Hepatocyte (in vitro differentiated cells): Measurements from ENCODE around the gene HTN1. TPM values are rescaled to one million over a fixed set of nuclear protein-coding genes. Genes with fewer than 3 reads are reported as not detected.

Source experiments
- DNase-seq: peaks from one replicate; pipeline ENCODE4 v3.0.0-alpha.2; 2016; ENCODE audit warnings: low spot score
- H2AFZ ChIP-seq: fragments of 200-600 bp; sonication (generic); 2 replicates; pipeline ENCODE4 v1.6.0; 2016; ENCODE audit warnings: antibody characterized with exemption, mild to moderate bottlenecking
- H3K27ac ChIP-seq: fragments of 200-600 bp; sonication (generic); 2 replicates; pipeline ENCODE4 v1.5.1; 2016; ENCODE audit warnings: mild to moderate bottlenecking
- H3K27me3 ChIP-seq: fragments of 200-600 bp; sonication (generic); 2 replicates; pipeline ENCODE4 v1.6.1; 2016
- H3K36me3 ChIP-seq: fragments of 200-600 bp; sonication (generic); replicated peaks from 2 replicates; pipeline ENCODE4 v1.5.1; 2016; ENCODE audit warnings: low read depth; ENCODE audit not compliant: insufficient read depth
- H3K4me1 ChIP-seq: fragments of 200-600 bp; sonication (generic); 2 replicates; pipeline ENCODE4 v1.5.1; 2016; ENCODE audit warnings: mild to moderate bottlenecking, moderate library complexity; ENCODE audit not compliant: insufficient read depth
- H3K4me2 ChIP-seq: fragments of 200-600 bp; sonication (generic); 2 replicates; pipeline ENCODE4 v1.6.0; 2016
- H3K4me3 ChIP-seq: fragments of 200-600 bp; sonication (generic); 2 replicates; pipeline ENCODE4 v1.5.1; 2016; ENCODE audit warnings: mild to moderate bottlenecking
- H3K79me2 ChIP-seq: fragments of 200-600 bp; sonication (generic); 2 replicates; pipeline ENCODE4 v1.6.0; 2017; ENCODE audit warnings: mild to moderate bottlenecking
- H3K9me2 ChIP-seq: fragments of 200-600 bp; sonication (generic); replicated peaks from 2 replicates; pipeline ENCODE4 v1.6.0; 2017; ENCODE audit warnings: mild to moderate bottlenecking; ENCODE audit not compliant: insufficient read depth
- H3K9me3 ChIP-seq: fragments of 200-600 bp; sonication (generic); 2 replicates; pipeline ENCODE4 v1.5.1; 2016; ENCODE audit warnings: low read depth, mild to moderate bottlenecking
- H4K20me1 ChIP-seq: fragments of 200-600 bp; sonication (generic); 2 replicates; pipeline ENCODE4 v1.6.0; 2016; ENCODE audit warnings: mild to moderate bottlenecking; ENCODE audit not compliant: insufficient read depth, poor library complexity, severe bottlenecking
- EZH2 ChIP-seq: fragments of 200-600 bp; sonication (generic); IDR thresholded peaks from 2 replicates; pipeline ENCODE4 v1.6.1; 2016; ENCODE audit warnings: antibody characterized with exemption, mild to moderate bottlenecking, borderline replicate concordance
- EZH2phosphoT487 ChIP-seq: fragments of 200-600 bp; sonication (generic); IDR thresholded peaks from one replicate; pipeline ENCODE4 v1.6.1; 2018; ENCODE audit warnings: antibody characterized with exemption, mild to moderate bottlenecking, low read depth, moderate library complexity; ENCODE audit not compliant: unreplicated experiment, severe bottlenecking
- WGBS: methylation state at CpG from one replicate; pipeline ENCODE4 v1.1.6; 2016; ENCODE audit warnings: low lambda C conversion rate; ENCODE audit errors: missing lambda C conversion rate; 5-methylcytosine and 5-hydroxymethylcytosine counted together
- polyA plus RNA-seq: library from polyadenylated mRNA; unstranded; fragments of >200 nt; fragmentation: Nextera tagmentation; extraction: Ambion mirVana; gene quantifications from 2 replicates; pipeline ENCODE4 v1.2.1, GENCODE V29; 2016
- total RNA-seq: library from RNA; depleted of rRNA; stranded (reverse); fragments of >200 nt; gene quantifications from 2 replicates; pipeline ENCODE4 v1.2.3, GENCODE V29; 2014
- TF ChIP-seq, protein P1 (sequence below): fragments of 200-600 bp; sonication (generic); IDR thresholded peaks from 2 replicates; pipeline ENCODE4 v1.5.1; 2016; ENCODE audit warnings: antibody characterized with exemption, mild to moderate bottlenecking; ENCODE audit not compliant: poor library complexity

Gene HTN1
- total and polyA plus RNA-seq, 2 experiments from 2014 or later: not detected

DNA sequence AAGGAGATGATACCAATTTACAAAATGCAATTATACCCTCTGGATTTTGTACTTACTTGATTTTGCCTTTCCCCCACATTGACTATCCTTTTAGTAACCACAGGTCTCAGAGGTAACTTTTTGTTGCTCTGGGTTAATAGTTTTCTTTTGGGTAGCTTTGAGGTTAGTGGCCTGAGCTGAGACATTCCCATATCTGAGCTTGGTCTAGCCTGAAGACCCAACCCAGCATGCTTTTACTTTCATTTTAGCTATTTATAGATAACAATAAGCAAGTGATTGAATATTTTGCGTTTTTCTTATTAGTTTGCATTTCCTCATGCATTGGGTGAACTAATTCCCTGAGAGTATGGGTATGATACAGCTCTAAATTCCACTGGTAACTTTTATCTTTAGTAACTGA, 11.8 kb downstream of the HTN1 start:
- Histone ChIP-seq H3K9me2 (no peaks in the 10 kb centered on the region), H3K27me3 (no peaks in the 10 kb centered on the region), H3K36me3 (no peaks in the 10 kb centered on the region), H3K4me1 (no peaks in the 10 kb centered on the region), H3K9me3 (no peaks in the 10 kb centered on the region), H3K4me2 (no peak overlapping the region), H3K79me2 (no peaks in the 10 kb centered on the region), H4K20me1 (no peaks in the 10 kb centered on the region), H2AFZ (no peak overlapping the region), H3K27ac (no peak overlapping the region), H3K4me3 (no peak overlapping the region)
- TF ChIP-seq EZH2phosphoT487 (no peak), EZH2 (no peak)
- DNase-seq: no peak
- WGBS: 78% methylated on average over 1 of the region's 1 CpG

GRCh38 chr4:70080205-70080604, 30.0 kb downstream of the HTN1 start:
- no peak overlapping the region for H2AFZ ChIP-seq
- H3K4me1 ChIP-seq: no peaks in the 10 kb centered on the region
- H3K4me3 ChIP-seq: no peak overlapping the region
- WGBS: 87% methylated on average over 1 of the region's 1 CpG
- TF ChIP-seq, protein P1, sequence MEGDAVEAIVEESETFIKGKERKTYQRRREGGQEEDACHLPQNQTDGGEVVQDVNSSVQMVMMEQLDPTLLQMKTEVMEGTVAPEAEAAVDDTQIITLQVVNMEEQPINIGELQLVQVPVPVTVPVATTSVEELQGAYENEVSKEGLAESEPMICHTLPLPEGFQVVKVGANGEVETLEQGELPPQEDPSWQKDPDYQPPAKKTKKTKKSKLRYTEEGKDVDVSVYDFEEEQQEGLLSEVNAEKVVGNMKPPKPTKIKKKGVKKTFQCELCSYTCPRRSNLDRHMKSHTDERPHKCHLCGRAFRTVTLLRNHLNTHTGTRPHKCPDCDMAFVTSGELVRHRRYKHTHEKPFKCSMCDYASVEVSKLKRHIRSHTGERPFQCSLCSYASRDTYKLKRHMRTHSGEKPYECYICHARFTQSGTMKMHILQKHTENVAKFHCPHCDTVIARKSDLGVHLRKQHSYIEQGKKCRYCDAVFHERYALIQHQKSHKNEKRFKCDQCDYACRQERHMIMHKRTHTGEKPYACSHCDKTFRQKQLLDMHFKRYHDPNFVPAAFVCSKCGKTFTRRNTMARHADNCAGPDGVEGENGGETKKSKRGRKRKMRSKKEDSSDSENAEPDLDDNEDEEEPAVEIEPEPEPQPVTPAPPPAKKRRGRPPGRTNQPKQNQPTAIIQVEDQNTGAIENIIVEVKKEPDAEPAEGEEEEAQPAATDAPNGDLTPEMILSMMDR: no peak
- TF ChIP-seq EZH2phosphoT487: no peak
- TF ChIP-seq EZH2: no peak
- H3K27me3 ChIP-seq: no peaks in the 10 kb centered on the region
- H3K9me3 ChIP-seq: no peaks in the 10 kb centered on the region
- no peak overlapping the region for H3K27ac ChIP-seq
- no peaks in the 10 kb centered on the region for H3K36me3 ChIP-seq
- no peaks in the 10 kb centered on the region for H3K79me2 ChIP-seq
- no peaks in the 10 kb centered on the region for H4K20me1 ChIP-seq
- DNase-seq: no peak
- no peaks in the 10 kb centered on the region for H3K9me2 ChIP-seq
- H3K4me2 ChIP-seq: no peak overlapping the region

GRCh38 chr4:70099206-70099605, 49.0 kb downstream of the HTN1 start:
- Histone ChIP-seq H3K4me1 (no peaks in the 10 kb centered on the region), H3K27ac (no peak overlapping the region), H3K4me3 (no peak overlapping the region), H3K9me2 (no peaks in the 10 kb centered on the region), H3K79me2 (no peaks in the 10 kb centered on the region), H3K36me3 (no peaks in the 10 kb centered on the region), H2AFZ (no peak overlapping the region), H3K9me3 (no peaks in the 10 kb centered on the region), H3K27me3 (no peaks in the 10 kb centered on the region), H4K20me1 (no peaks in the 10 kb centered on the region), H3K4me2 (no peak overlapping the region)
- DNase-seq: no peak
- TF ChIP-seq EZH2phosphoT487 (no peak), EZH2 (no peak)
- TF ChIP-seq, protein P1: no peak
- WGBS: 80% methylated on average over 3 of the region's 3 CpGs

Other genes with a start within 250 kb of the HTN1 start
- gene SULT1E1, start 190.3 kb upstream of the HTN1 start, total RNA-seq: 69.8 and 72.5 TPM in 2 replicates
- 30.8 and 42.1 TPM in 2 replicates for gene SULT1E1, start 190.3 kb upstream of the HTN1 start, polyA plus RNA-seq
- gene CSN1S1, start 119.4 kb upstream of the HTN1 start, total RNA-seq: not detected in 2 replicates
- gene CSN1S1, start 119.4 kb upstream of the HTN1 start, polyA plus RNA-seq: not detected in 2 replicates
- not detected in 2 replicates for gene CSN2, start 84.7 kb upstream of the HTN1 start, total RNA-seq
- gene CSN2, start 84.7 kb upstream of the HTN1 start, polyA plus RNA-seq: not detected in 2 replicates
- not detected in 2 replicates for gene STATH, start 54.5 kb upstream of the HTN1 start, total RNA-seq
- gene STATH, start 54.5 kb upstream of the HTN1 start, polyA plus RNA-seq: not detected in 2 replicates
- gene HTN3, start 22.0 kb upstream of the HTN1 start, total RNA-seq: not detected in 2 replicates
- not detected in 2 replicates for gene HTN3, start 22.0 kb upstream of the HTN1 start, polyA plus RNA-seq
- not detected in 2 replicates for gene PRR27, start 103.8 kb downstream of the HTN1 start, total RNA-seq
- gene PRR27, start 103.8 kb downstream of the HTN1 start, polyA plus RNA-seq: 0.48 TPM in 1 of 2 replicates, not detected in the other
- gene ODAM, start 145.3 kb downstream of the HTN1 start, total RNA-seq: 1.2 and 5.3 TPM in 2 replicates
- gene ODAM, start 145.3 kb downstream of the HTN1 start, polyA plus RNA-seq: 3.8 and 5.3 TPM in 2 replicates
- gene FDCSP, start 175.7 kb downstream of the HTN1 start, total RNA-seq: not detected in 2 replicates
- gene FDCSP, start 175.7 kb downstream of the HTN1 start, polyA plus RNA-seq: not detected in 2 replicates
- gene CSN3, start 192.2 kb downstream of the HTN1 start, total RNA-seq: not detected in 2 replicates
- gene CSN3, start 192.2 kb downstream of the HTN1 start, polyA plus RNA-seq: 1.3 TPM in 1 of 2 replicates, not detected in the other